GM12872 (cell line): ENCODE measurements around the gene TMEM106A.

Experiments used
- TF ChIP-seq, protein P1 (sequence below): IDR thresholded peaks from 3 replicates; pipeline ENCODE4 v1.5.1; 2011; ENCODE audit warnings: low read depth, mild to moderate bottlenecking, low read length, moderate library complexity; ENCODE audit not compliant: insufficient read depth

The TMEM106A gene

GRCh38 chr17:43212641-43213490 lies 1.2 kb downstream of the TMEM106A start:
- TF ChIP-seq, protein P1, sequence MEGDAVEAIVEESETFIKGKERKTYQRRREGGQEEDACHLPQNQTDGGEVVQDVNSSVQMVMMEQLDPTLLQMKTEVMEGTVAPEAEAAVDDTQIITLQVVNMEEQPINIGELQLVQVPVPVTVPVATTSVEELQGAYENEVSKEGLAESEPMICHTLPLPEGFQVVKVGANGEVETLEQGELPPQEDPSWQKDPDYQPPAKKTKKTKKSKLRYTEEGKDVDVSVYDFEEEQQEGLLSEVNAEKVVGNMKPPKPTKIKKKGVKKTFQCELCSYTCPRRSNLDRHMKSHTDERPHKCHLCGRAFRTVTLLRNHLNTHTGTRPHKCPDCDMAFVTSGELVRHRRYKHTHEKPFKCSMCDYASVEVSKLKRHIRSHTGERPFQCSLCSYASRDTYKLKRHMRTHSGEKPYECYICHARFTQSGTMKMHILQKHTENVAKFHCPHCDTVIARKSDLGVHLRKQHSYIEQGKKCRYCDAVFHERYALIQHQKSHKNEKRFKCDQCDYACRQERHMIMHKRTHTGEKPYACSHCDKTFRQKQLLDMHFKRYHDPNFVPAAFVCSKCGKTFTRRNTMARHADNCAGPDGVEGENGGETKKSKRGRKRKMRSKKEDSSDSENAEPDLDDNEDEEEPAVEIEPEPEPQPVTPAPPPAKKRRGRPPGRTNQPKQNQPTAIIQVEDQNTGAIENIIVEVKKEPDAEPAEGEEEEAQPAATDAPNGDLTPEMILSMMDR, result no peak

DNA sequence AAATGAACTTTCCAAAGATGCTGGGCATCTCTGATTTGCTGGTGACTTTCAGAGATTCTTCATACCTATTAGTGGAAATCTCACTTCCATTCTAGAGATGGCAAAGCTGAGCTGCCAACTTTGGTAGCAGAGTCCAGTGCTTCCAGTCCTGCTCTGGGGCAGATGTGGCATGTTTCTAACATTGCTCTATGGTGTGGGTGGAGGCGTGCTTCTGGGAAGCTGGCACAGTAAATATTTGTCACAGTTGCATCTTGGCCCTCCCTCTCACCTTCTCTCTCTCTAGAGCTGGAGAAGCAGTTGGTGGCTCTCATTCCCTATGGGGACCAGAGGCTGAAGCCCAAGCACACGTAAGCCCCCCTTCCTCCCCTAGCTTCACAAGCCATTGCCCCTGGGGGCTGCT lies 1.9 kb downstream of the TMEM106A start:
- TF ChIP-seq, protein P1, result no peak

- TF ChIP-seq, protein P1, result no peak
Measured at GRCh38 chr17:43215341-43215740, 3.7 kb downstream of the TMEM106A start.

DNA sequence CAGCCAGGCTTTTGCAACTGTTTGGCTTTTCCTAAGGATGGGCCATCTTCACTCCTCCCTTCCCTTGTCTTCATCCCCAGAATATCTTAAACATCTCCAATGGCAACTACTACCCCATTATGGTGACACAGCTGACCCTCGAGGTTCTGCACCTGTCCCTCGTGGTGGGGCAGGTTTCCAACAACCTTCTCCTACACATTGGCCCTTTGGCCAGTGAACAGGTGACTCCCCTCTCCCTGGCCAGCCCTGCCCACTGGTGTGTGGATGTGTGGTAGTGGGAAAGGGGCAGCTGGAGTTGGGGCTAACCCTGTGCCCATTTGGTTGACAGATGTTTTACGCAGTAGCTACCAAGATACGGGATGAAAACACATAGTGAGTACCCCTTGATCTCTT lies 4.7 kb downstream of the TMEM106A start:
- TF ChIP-seq, protein P1, result no peak

- TF ChIP-seq, protein P1, result no peak
Measured at GRCh38 chr17:43216762-43217613, 5.3 kb downstream of the TMEM106A start.

DNA sequence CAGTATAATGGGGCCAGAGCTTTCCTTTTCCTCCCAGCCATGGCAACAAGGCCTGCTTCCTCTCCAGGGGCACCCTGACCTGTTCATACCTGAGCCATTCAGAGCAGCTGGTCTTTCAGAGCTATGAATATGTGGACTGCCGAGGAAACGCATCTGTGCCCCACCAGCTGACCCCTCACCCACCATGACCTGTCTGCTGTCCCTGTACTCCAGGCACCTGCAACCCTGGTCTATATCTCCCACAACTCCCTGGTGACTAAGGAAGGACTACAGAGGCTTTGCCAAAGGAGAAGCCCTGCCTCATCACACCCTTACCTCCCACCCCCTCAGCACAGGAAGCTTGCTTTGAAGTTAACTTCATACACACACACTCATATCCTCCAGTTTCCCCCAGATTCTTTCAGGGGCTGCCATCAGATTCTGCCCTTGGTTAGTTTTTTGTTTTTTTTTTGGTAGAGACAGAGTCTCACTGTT lies 6.0 kb downstream of the TMEM106A start:
- TF ChIP-seq, protein P1, result no peak

DNA sequence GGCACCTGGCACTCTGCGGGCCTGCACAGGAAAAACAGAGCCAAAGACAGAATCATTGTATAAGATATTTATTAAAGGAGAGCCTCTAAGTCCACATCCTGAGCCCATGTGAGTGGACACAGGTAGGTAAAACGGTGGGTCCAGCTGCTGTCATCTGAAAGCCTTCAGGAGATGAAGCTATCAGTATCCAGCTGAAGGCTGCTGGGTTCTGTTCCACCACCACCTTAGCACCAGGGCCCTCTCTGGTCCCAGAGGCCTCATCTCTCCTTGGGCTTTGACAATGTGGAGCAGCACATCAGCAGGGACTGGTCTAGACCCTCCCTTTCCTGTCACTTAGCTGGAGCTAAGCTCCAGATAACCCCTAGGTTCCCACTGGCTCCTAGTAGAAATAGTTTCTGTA lies 7.3 kb downstream of the TMEM106A start:
- TF ChIP-seq, protein P1, result no peak
